PC-3 (cell line): ENCODE measurements around the gene GLB1L. TPM values are rescaled to one million over a fixed set of nuclear protein-coding genes. Genes with fewer than 3 reads are reported as not detected.

ENCODE experiments used
- ATAC-seq: fragments of 200-7000 bp; cut with Tn5 transposase; 2 replicates; pipeline ENCODE4 v1.9.1; 2020; ENCODE audit warnings: mild to moderate bottlenecking, moderate library complexity
- BruUV-seq: library from RNA; stranded (reverse); fragments of 400-500 nt; replicated peaks from 2 replicates; lab custom pipeline; 2021; lab: Mats Ljungman, UMichigan
- CTCF ChIA-PET: fragments of 300-600 bp; sonication (Branson Sonifier 250); formaldehyde crosslinking; loops from one replicate; lab custom pipeline; 2022; ENCODE audit warnings: antibody characterized with exemption; lab: Charles Lee
- POLR2A ChIA-PET: fragments of 300-600 bp; sonication (Branson Sonifier 250); formaldehyde crosslinking; loops from one replicate; lab custom pipeline; 2022; ENCODE audit warnings: antibody characterized with exemption; ENCODE audit not compliant: unreplicated experiment; lab: Charles Lee
- DNase-seq: peaks from one replicate; pipeline ENCODE4 v3.0.0-alpha.2; 2015
- H2AFZ ChIP-seq: fragments of 300-600 bp; sonication (generic); 2 replicates; pipeline ENCODE4 v1.6.0; 2016; ENCODE audit warnings: antibody characterized with exemption, low read length
- H3F3A ChIP-seq: fragments of 300-600 bp; sonication (generic); one replicate; pipeline ENCODE4 v1.6.0; 2017; ENCODE audit warnings: antibody characterized with exemption, low read length, control low read depth, mild to moderate bottlenecking; ENCODE audit not compliant: unreplicated experiment
- H3K27ac ChIP-seq: fragments of 300-600 bp; sonication (generic); 2 replicates; pipeline ENCODE4 v1.5.1; 2016; ENCODE audit warnings: mild to moderate bottlenecking, low read length
- H3K27me3 ChIP-seq: fragments of 300-600 bp; sonication (generic); 2 replicates; pipeline ENCODE4 v1.6.1; 2016; ENCODE audit warnings: low read length, mixed read lengths
- H3K36me3 ChIP-seq: fragments of 300-600 bp; sonication (generic); 2 replicates; pipeline ENCODE4 v1.6.1; 2016; ENCODE audit warnings: low read depth, mixed run types, low read length, mixed read lengths
- H3K4me1 ChIP-seq: fragments of 300-600 bp; sonication (generic); 2 replicates; pipeline ENCODE4 v1.5.1; 2016; ENCODE audit warnings: low read length; ENCODE audit not compliant: insufficient read depth
- H3K4me2 ChIP-seq: fragments of 300-600 bp; sonication (generic); 2 replicates; pipeline ENCODE4 v1.6.0; 2016; ENCODE audit warnings: low read length
- H3K4me3 ChIP-seq: fragments of 300-600 bp; sonication (generic); 2 replicates; pipeline ENCODE4 v1.5.1; 2016; ENCODE audit warnings: mild to moderate bottlenecking, low read length, mixed read lengths
- H3K79me2 ChIP-seq: fragments of 300-600 bp; sonication (generic); 2 replicates; pipeline ENCODE4 v1.6.1; 2017; ENCODE audit warnings: low read length, mixed read lengths
- H3K9ac ChIP-seq: fragments of 300-600 bp; sonication (generic); 2 replicates; pipeline ENCODE4 v1.6.0; 2016; ENCODE audit warnings: mild to moderate bottlenecking, low read length
- H3K9me2 ChIP-seq: fragments of 300-600 bp; sonication (generic); replicated peaks from 2 replicates; pipeline ENCODE4 v1.6.1; 2016; ENCODE audit warnings: mixed run types, low read length, mixed read lengths
- H3K9me3 ChIP-seq: fragments of 300-600 bp; sonication (generic); 2 replicates; pipeline ENCODE4 v1.6.1; 2016; ENCODE audit warnings: low read length, mixed read lengths
- H4K20me1 ChIP-seq: fragments of 300-600 bp; sonication (generic); 2 replicates; pipeline ENCODE4 v1.6.1; 2016; ENCODE audit warnings: low read length, mixed read lengths
- CTCF ChIP-seq: fragments of 300-600 bp; sonication (generic); conservative IDR thresholded peaks from 2 replicates; pipeline ENCODE4 v1.5.1; 2017; ENCODE audit warnings: antibody characterized with exemption, low read depth, mild to moderate bottlenecking, low read length
- EZH2 ChIP-seq: fragments of 300-600 bp; sonication (generic); IDR thresholded peaks from one replicate; pipeline ENCODE4 v1.6.1; 2017; ENCODE audit warnings: antibody characterized with exemption, mild to moderate bottlenecking, low read length; ENCODE audit not compliant: unreplicated experiment
- EZH2phosphoT487 ChIP-seq: fragments of 300-600 bp; sonication (generic); IDR thresholded peaks from 2 replicates; pipeline ENCODE4 v1.6.1; 2018; ENCODE audit warnings: mild to moderate bottlenecking, antibody characterized with exemption, low read length, borderline replicate concordance
- intact Hi-C: fragments of 100-400 bp; cut with micrococcal nuclease; formaldehyde crosslinking; loops from 2 replicates; pipeline ENCODE4 v1.9.0; 2023
- total RNA-seq: library from RNA; depleted of rRNA; stranded (reverse); fragments of >200 nt; gene quantifications from 2 replicates; pipeline ENCODE4 v1.2.3, GENCODE V29; 2014

GLB1L gene
- total RNA-seq, 1 experiment from 2014 or later: 6.0 TPM

- no peaks in the 10 kb centered on the region for H3F3A ChIP-seq
- no peaks in the 10 kb centered on the region for H3K36me3 ChIP-seq
- no peaks in the 10 kb centered on the region for H4K20me1 ChIP-seq
- no peak overlapping the region for H3K4me2 ChIP-seq
- ATAC-seq (no peak), DNase-seq (no peak)
- CTCF ChIA-PET: no interaction called here
- BruUV-seq: no TSS peak
- H3K79me2 ChIP-seq: no peaks in the 10 kb centered on the region
- H3K9me2 ChIP-seq: no peaks in the 10 kb centered on the region
- no peak for TF ChIP-seq EZH2
- no peak for TF ChIP-seq CTCF
- TF ChIP-seq EZH2phosphoT487: no peak
- no peak overlapping the region for H3K4me3 ChIP-seq
- no peak overlapping the region for H3K27ac ChIP-seq
- POLR2A ChIA-PET: interaction anchor here (0.8 kb wide), 1 partner anchor 20 kb away, joined by 6 read pairs; no protein-coding TSS in a partner anchor
- no peak overlapping the region for H3K9ac ChIP-seq
- no peaks in the 10 kb centered on the region for H3K9me3 ChIP-seq
- intact Hi-C loops: no loop called here
- H3K4me1 ChIP-seq: peaks cover 12% of the 10 kb centered on the region
- no peaks in the 10 kb centered on the region for H3K27me3 ChIP-seq
- no peak overlapping the region for H2AFZ ChIP-seq
These were observed 24.3 kb upstream of the GLB1L start for GRCh38 chr2:219269362-219270054.

GRCh38 chr2:219268294-219268693, 23.1 kb upstream of the GLB1L start:
- no TSS peak for BruUV-seq
- Histone ChIP-seq H3K27ac (no peak overlapping the region), H3K9me3 (no peaks in the 10 kb centered on the region), H3K9ac (no peak overlapping the region), H4K20me1 (no peaks in the 10 kb centered on the region), H3K4me1 (no peaks in the 10 kb centered on the region; the same call in 1 of the 2 replicates), H3K79me2 (no peaks in the 10 kb centered on the region), H3F3A (no peaks in the 10 kb centered on the region), H3K4me2 (no peak overlapping the region), H3K9me2 (no peaks in the 10 kb centered on the region), H3K36me3 (no peaks in the 10 kb centered on the region), H3K27me3 (no peaks in the 10 kb centered on the region), H2AFZ (no peak overlapping the region), H3K4me3 (no peak overlapping the region)
- POLR2A ChIA-PET: interaction anchor here (0.8 kb wide), 1 partner anchor 19 kb away, joined by 6 read pairs; no protein-coding TSS in a partner anchor
- DNase-seq (no peak), ATAC-seq (no peak)
- intact Hi-C loops: no loop called here
- CTCF ChIA-PET: no interaction called here
- TF ChIP-seq EZH2: no peak
- TF ChIP-seq EZH2phosphoT487: no peak
- TF ChIP-seq CTCF: no peak

- H3K4me2 ChIP-seq: no peak overlapping the region
- ChIA-PET POLR2A (no interaction called here), CTCF (no interaction called here)
- BruUV-seq: no TSS peak
- TF ChIP-seq EZH2: no peak
- no peak for TF ChIP-seq EZH2phosphoT487
- TF ChIP-seq CTCF: no peak
- no peaks in the 10 kb centered on the region for H3K9me2 ChIP-seq
- DNase-seq (no peak), ATAC-seq (no peak)
- no peaks in the 10 kb centered on the region for H3K36me3 ChIP-seq
- no peaks in the 10 kb centered on the region for H3F3A ChIP-seq
- H3K27ac ChIP-seq: no peak overlapping the region
- H3K9ac ChIP-seq: no peak overlapping the region
- no peaks in the 10 kb centered on the region for H3K79me2 ChIP-seq
- no peak overlapping the region for H3K4me3 ChIP-seq
- no peaks in the 10 kb centered on the region for H3K4me1 ChIP-seq
- no peak overlapping the region for H2AFZ ChIP-seq
- H3K27me3 ChIP-seq: no peaks in the 10 kb centered on the region
- intact Hi-C loops: no loop called here
- H4K20me1 ChIP-seq: no peaks in the 10 kb centered on the region
- H3K9me3 ChIP-seq: no peaks in the 10 kb centered on the region
These were observed 21.6 kb upstream of the GLB1L start for GRCh38 chr2:219266886-219267285.
